Immature natural killer cell (primary cell): ENCODE data around the gene NRL. TPM values are rescaled to one million over a fixed set of nuclear protein-coding genes. Genes with fewer than 3 reads are reported as not detected.

ENCODE experiments used
- DNase-seq, 3 donors: peaks; one replicate each; pipeline ENCODE4 v3.0.0; 2022; ENCODE audit warnings: mixed read lengths in 1 of 3
- H3K27ac Mint-ChIP-seq, 6 donors: one replicate each; pipeline ENCODE4 v1.8.0; 2020; ENCODE audit warnings: mixed read lengths in 6 of 6, mild to moderate bottlenecking in 5 of 6, inconsistent platforms in 4 of 6, moderate library complexity in 3 of 6
- H3K27me3 Mint-ChIP-seq, 3 donors: one replicate each; pipeline ENCODE4 v1.8.0; 2020 to 2021; ENCODE audit warnings: low read depth in 3 of 3, mild to moderate bottlenecking in 3 of 3, mixed read lengths in 3 of 3, moderate library complexity in 3 of 3, inconsistent platforms in 1 of 3
- H3K36me3 Mint-ChIP-seq, 3 donors: one replicate each; pipeline ENCODE4 v1.8.0; 2020; ENCODE audit warnings: mixed read lengths in 3 of 3, inconsistent platforms in 2 of 3, mild to moderate bottlenecking in 2 of 3
- H3K4me1 Mint-ChIP-seq, 2 donors: one replicate each; pipeline ENCODE4 v1.8.0; 2020; ENCODE audit warnings: inconsistent platforms in 2 of 2, mild to moderate bottlenecking in 2 of 2, mixed read lengths in 2 of 2, moderate library complexity in 1 of 2
- H3K4me3 Mint-ChIP-seq, 5 donors: one replicate each; pipeline ENCODE4 v1.8.0; 2020; ENCODE audit warnings: mild to moderate bottlenecking in 5 of 5, mixed read lengths in 5 of 5, inconsistent platforms in 3 of 5, moderate library complexity in 3 of 5
- H3K9me3 Mint-ChIP-seq, 6 donors: one replicate each; pipeline ENCODE4 v1.8.0; 2020; ENCODE audit warnings: mild to moderate bottlenecking in 6 of 6, mixed read lengths in 6 of 6, inconsistent platforms in 4 of 6, moderate library complexity in 3 of 6
- polyA plus RNA-seq, 3 donors: library from polyadenylated mRNA; unstranded; fragments of 300-500 nt; fragmentation: Illumina TruSeq; gene quantifications; one replicate each; pipeline ENCODE4 v1.2.3, GENCODE V29; 2021

The NRL gene
- polyA plus RNA-seq, 3 donors from 2014 or later = 2.8 to 4.1 (median 3.0) TPM

- Mint-ChIP-seq H3K4me1 (peaks cover 45 to 54% of the 10 kb centered on the region in 2 donors), H3K36me3 (peaks cover 5 to 28% (median 11%) of the 10 kb centered on the region in 3 donors), H3K27me3 (peaks cover 3 to 9% (median 4%) of the 10 kb centered on the region in 3 donors), H3K27ac (peak overlapping the region in 2 of 6 donors; percentile 29 to 74), H3K9me3 (no peaks in the 10 kb centered on the region), H3K4me3 (peak overlapping the region; percentile 27 to 100 (median 96))
- DNase-seq = no peak
Observed at GRCh38 chr14:24149302-24149969, 34.7 kb upstream of the NRL start.

GRCh38 chr14:24147761-24148428 is 33.1 kb upstream of the NRL start:
- peaks cover 52 to 65% of the 10 kb centered on the region in 2 donors for H3K4me1 Mint-ChIP-seq
- H3K27ac Mint-ChIP-seq = peak overlapping the region; percentile 83 to 93 (median 86)
- H3K9me3 Mint-ChIP-seq = no peaks in the 10 kb centered on the region
- peak overlapping the region; percentile 91 to 100 (median 99) for H3K4me3 Mint-ChIP-seq
- H3K36me3 Mint-ChIP-seq = peaks cover 9 to 31% (median 14%) of the 10 kb centered on the region in 3 donors
- no peak for DNase-seq
- H3K27me3 Mint-ChIP-seq = peaks cover 3 to 9% (median 6%) of the 10 kb centered on the region in 3 donors

GRCh38 chr14:24146978-24147760 is 32.4 kb upstream of the NRL start, which contains the start of gene RNF31:
RNF31 (plus strand) TSS chr14:24147498; CDS start chr14:24147699, 201 bp downstream.
- DNase-seq = peak; percentile 96 to 98 (median 97)
- Mint-ChIP-seq H3K27ac (peak within 1 kb of the TSS; percentile 93 to 99 (median 98)), H3K27me3 (peaks cover 3 to 9% (median 6%) of the 10 kb centered on the region in 3 donors), H3K4me3 (peak within 1 kb of the TSS; percentile 96 to 100 (median 99)), H3K36me3 (peaks cover 9 to 31% (median 14%) of the 10 kb centered on the region in 3 donors), H3K9me3 (no peaks in the 10 kb centered on the region), H3K4me1 (peaks cover 58 to 69% of the 10 kb centered on the region in 2 donors)

GRCh38 chr14:24146453-24146977 is 31.8 kb upstream of the NRL start, which contains the start of gene PSME2:
PSME2 (minus strand) TSS chr14:24146610; CDS start chr14:24146581, 29 bp downstream.
- no peaks in the 10 kb centered on the region for H3K9me3 Mint-ChIP-seq
- peak within 1 kb of the TSS; percentile 93 to 99 (median 98) for H3K27ac Mint-ChIP-seq
- H3K36me3 Mint-ChIP-seq = peaks cover 9 to 30% (median 11%) of the 10 kb centered on the region in 3 donors
- H3K4me1 Mint-ChIP-seq = peaks cover 65 to 76% of the 10 kb centered on the region in 2 donors
- peak within 1 kb of the TSS; percentile 96 to 100 (median 99) for H3K4me3 Mint-ChIP-seq
- H3K27me3 Mint-ChIP-seq = peaks cover 7 to 11% (median 9%) of the 10 kb centered on the region in 3 donors
- peak; percentile 90 to 91 (median 90) for DNase-seq

GRCh38 chr14:24145690-24146452 is 31.1 kb upstream of the NRL start:
- Mint-ChIP-seq H3K27ac (peak overlapping the region; percentile 93 to 99 (median 98)), H3K36me3 (peaks cover 9 to 27% (median 11%) of the 10 kb centered on the region in 3 donors)
- no peak for DNase-seq

GRCh38 chr14:24145219-24145618 is 30.5 kb upstream of the NRL start:
- peaks cover 69 to 77% of the 10 kb centered on the region in 2 donors for H3K4me1 Mint-ChIP-seq
- H3K27ac Mint-ChIP-seq = peak overlapping the region; percentile 46 to 99 (median 97)
- peaks cover 7 to 20% (median 9%) of the 10 kb centered on the region in 3 donors for H3K36me3 Mint-ChIP-seq

More at GRCh38 chr14:24145690-24146452, 31.1 kb upstream of the NRL start:
- H3K27me3 Mint-ChIP-seq = peaks cover 8 to 15% (median 12%) of the 10 kb centered on the region in 3 donors
- H3K9me3 Mint-ChIP-seq = no peaks in the 10 kb centered on the region
- peak overlapping the region; percentile 96 to 100 (median 99) for H3K4me3 Mint-ChIP-seq
- H3K4me1 Mint-ChIP-seq = peaks cover 66 to 77% of the 10 kb centered on the region in 2 donors

GRCh38 chr14:24144451-24144850 is 29.7 kb upstream of the NRL start:
- peaks cover 8 to 15% (median 10%) of the 10 kb centered on the region in 3 donors for H3K27me3 Mint-ChIP-seq
- H3K9me3 Mint-ChIP-seq = no peaks in the 10 kb centered on the region
- H3K36me3 Mint-ChIP-seq = peaks cover 6 to 18% (median 8%) of the 10 kb centered on the region in 3 donors

More at GRCh38 chr14:24145219-24145618, 30.5 kb upstream of the NRL start:
- no peak for DNase-seq
- Mint-ChIP-seq H3K4me3 (peak overlapping the region; percentile 96 to 100 (median 99)), H3K27me3 (peaks cover 8 to 15% (median 10%) of the 10 kb centered on the region in 3 donors), H3K9me3 (no peaks in the 10 kb centered on the region)

GRCh38 chr14:24143511-24143910 is 28.8 kb upstream of the NRL start:
- peaks cover 68 to 77% of the 10 kb centered on the region in 2 donors for H3K4me1 Mint-ChIP-seq
- H3K4me3 Mint-ChIP-seq = peak overlapping the region in 3 of 5 donors; percentile 23 to 49 (median 30)
- DNase-seq = no peak
- H3K27me3 Mint-ChIP-seq = peaks cover 8 to 16% (median 10%) of the 10 kb centered on the region in 3 donors
- peak overlapping the region in 4 of 6 donors; percentile 60 to 70 (median 66) for H3K27ac Mint-ChIP-seq
- no peaks in the 10 kb centered on the region for H3K9me3 Mint-ChIP-seq
- H3K36me3 Mint-ChIP-seq = peaks cover 7 to 23% (median 12%) of the 10 kb centered on the region in 3 donors

More at GRCh38 chr14:24144451-24144850, 29.7 kb upstream of the NRL start:
- Mint-ChIP-seq H3K4me3 (peak overlapping the region in 4 of 5 donors; percentile 26 to 100 (median 63)), H3K27ac (peak overlapping the region; percentile 23 to 96 (median 81)), H3K4me1 (peaks cover 70 to 77% of the 10 kb centered on the region in 2 donors)
- no peak for DNase-seq

- Mint-ChIP-seq H3K4me3 (peak within 1 kb of the TSS; percentile 89 to 95 (median 92)), H3K36me3 (peaks cover 7 to 30% (median 12%) of the 10 kb centered on the region in 3 donors), H3K9me3 (no peaks in the 10 kb centered on the region), H3K27me3 (peaks cover 9% of the 10 kb centered on the region in 3 donors), H3K27ac (peak within 1 kb of the TSS; percentile 81 to 98 (median 95)), H3K4me1 (peaks cover 75 to 84% of the 10 kb centered on the region in 2 donors)
- peak; percentile 98 to 99 (median 99) for DNase-seq
Observed at GRCh38 chr14:24141097-24141880, 26.5 kb upstream of the NRL start, which contains the start of gene EMC9. EMC9 (minus strand) TSS chr14:24141591; CDS start chr14:24141304, 287 bp downstream.

GRCh38 chr14:24139272-24139934 is 24.7 kb upstream of the NRL start:
- no peak for DNase-seq
- peaks cover 7 to 12% (median 9%) of the 10 kb centered on the region in 3 donors for H3K27me3 Mint-ChIP-seq
- peak overlapping the region; percentile 36 to 79 (median 56) for H3K27ac Mint-ChIP-seq
- H3K4me3 Mint-ChIP-seq = peak overlapping the region; percentile 38 to 67 (median 57)
- H3K4me1 Mint-ChIP-seq = peaks cover 61 to 73% of the 10 kb centered on the region in 2 donors
- peaks cover 7 to 27% (median 12%) of the 10 kb centered on the region in 3 donors for H3K36me3 Mint-ChIP-seq
- H3K9me3 Mint-ChIP-seq = no peaks in the 10 kb centered on the region
